NCI-H2081 (cell line): ENCODE data around the gene CLPTM1L.
"Not testable (repeated sequence)": the region's sequence is repeated elsewhere in the genome, so short reads cannot be mapped to it uniquely, and the experiment has no call there.

Source experiments
- DNase-seq, 2 experiments: peaks; one replicate each; lab custom pipeline; 2025; lab: John Stamatoyannopoulos, UW

The CLPTM1L gene

GRCh38 chr5:1359713-1360112 lies 14.8 kb upstream of the CLPTM1L start:
- DNase-seq, result no peak

- DNase-seq, result no peak
Measured at GRCh38 chr5:1359031-1359645, 14.2 kb upstream of the CLPTM1L start.

GRCh38 chr5:1358726-1359025 lies 13.8 kb upstream of the CLPTM1L start:
- DNase-seq, result no peak

GRCh38 chr5:1357946-1358725 lies 13.2 kb upstream of the CLPTM1L start:
- no peak for DNase-seq

DNA sequence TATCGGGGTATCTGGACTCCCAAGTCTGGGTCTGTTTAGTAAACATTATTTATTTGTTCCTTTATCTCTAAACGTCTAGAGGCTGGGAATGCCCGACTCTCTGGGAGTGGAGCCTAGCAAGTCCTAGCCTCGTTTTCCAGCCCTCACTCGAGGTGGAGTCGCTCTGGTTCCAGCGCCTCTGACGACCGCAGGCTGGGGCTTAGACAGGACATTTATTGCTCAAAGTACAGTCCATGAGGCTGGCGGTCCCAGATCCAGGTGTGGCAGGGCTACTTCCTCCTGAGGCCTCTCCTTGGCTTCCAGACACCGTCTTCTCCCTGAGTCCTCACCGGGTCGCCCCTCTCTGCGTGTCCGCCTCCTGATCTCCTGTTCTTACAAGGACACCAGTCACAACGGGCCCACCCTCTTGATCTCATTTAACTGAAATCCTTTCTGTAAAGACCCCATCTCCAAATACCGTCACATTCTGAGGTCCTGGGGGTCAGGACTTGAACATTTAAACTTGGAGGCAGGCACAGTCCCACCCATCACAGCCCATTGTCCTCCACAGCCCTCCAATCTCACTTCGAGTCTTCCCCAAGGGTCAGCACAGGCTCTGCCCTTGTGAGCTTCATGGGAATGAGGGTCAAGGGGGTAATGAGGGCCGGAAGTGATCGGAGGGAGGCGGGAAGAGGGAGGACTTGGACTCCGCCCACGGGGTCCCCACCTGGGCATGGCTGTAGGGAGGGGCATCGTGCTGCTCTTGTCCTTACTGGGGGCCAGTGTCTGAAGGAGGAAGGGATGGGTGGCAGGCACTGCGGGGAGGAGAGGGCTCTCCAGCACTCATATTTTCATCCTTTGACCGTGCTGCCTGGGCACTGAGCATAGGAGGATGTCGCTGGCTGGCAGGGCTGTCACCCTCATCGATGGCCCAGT lies 12.2 kb upstream of the CLPTM1L start:
- DNase-seq, result no peak

DNA sequence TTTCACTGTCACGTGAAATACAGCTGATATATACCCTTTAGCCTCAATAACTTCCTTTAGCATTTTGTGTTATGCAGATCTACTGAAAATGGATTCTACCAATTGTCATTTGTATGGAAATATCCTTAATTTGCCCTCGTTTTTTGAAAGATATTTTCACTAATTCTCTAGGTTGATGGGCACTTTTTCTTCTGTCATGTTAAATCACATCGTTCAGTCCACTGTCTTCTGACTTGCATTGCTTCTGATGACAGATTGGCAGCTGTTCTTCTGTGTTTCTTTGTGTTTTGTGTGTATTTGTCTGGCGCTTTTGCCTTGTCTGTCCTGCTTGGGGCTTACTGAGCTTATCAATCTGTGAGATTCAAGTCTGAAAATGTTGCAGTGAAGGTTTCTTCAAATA lies 9.7 kb upstream of the CLPTM1L start:
- DNase-seq, result no peak

GRCh38 chr5:1352231-1353219 lies 7.6 kb upstream of the CLPTM1L start:
- no peak for DNase-seq

DNA sequence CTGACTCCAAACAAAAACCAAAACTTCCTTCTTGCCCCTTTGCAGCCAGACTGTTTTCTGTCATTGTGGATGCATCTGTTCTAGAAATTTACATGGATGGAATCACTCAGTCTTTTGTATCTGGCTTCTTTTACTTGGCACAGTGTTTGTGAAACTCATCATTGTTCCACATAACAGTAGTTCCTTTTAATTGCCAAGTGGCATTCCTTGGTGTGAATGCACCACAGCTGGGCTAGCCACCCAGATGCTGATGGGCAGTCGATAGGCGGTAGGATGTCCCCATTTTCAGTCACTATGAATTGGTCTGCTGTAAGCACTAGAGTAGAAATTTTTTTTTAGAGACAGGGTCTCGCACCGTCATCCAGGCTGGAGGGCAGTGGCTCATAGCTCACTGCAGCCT lies 6.3 kb upstream of the CLPTM1L start:
- no peak for DNase-seq

GRCh38 chr5:1349246-1349645 lies 4.3 kb upstream of the CLPTM1L start:
- DNase-seq, result peak in 1 of 2 experiments; percentile 17

GRCh38 chr5:1348986-1349245 lies 4.0 kb upstream of the CLPTM1L start:
- DNase-seq, result no peak

DNA sequence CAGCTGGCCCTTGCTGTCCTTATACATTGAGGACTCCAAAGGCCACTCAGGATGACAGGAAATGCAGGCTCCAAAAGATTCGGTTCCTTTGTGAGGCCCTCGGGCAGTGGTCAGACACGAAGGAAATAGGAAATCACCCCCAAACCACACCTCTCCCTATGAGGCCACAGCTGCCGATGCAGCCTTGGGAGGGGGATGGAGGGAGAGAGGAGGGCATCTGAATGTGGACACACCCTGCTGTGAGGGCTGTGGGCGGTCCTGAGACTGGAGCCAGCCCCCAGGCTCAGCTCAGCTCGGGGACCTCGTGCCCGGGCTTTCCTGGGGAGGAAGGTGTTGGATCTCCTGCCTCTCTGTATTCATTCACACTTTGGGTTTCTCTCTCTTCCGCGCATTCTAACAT lies 2.7 kb upstream of the CLPTM1L start:
- DNase-seq, result no peak

GRCh38 chr5:1346627-1347440 lies 1.9 kb upstream of the CLPTM1L start:
- DNase-seq, result no peak

GRCh38 chr5:1345876-1346626 lies 1.2 kb upstream of the CLPTM1L start:
- DNase-seq, result no peak

DNA sequence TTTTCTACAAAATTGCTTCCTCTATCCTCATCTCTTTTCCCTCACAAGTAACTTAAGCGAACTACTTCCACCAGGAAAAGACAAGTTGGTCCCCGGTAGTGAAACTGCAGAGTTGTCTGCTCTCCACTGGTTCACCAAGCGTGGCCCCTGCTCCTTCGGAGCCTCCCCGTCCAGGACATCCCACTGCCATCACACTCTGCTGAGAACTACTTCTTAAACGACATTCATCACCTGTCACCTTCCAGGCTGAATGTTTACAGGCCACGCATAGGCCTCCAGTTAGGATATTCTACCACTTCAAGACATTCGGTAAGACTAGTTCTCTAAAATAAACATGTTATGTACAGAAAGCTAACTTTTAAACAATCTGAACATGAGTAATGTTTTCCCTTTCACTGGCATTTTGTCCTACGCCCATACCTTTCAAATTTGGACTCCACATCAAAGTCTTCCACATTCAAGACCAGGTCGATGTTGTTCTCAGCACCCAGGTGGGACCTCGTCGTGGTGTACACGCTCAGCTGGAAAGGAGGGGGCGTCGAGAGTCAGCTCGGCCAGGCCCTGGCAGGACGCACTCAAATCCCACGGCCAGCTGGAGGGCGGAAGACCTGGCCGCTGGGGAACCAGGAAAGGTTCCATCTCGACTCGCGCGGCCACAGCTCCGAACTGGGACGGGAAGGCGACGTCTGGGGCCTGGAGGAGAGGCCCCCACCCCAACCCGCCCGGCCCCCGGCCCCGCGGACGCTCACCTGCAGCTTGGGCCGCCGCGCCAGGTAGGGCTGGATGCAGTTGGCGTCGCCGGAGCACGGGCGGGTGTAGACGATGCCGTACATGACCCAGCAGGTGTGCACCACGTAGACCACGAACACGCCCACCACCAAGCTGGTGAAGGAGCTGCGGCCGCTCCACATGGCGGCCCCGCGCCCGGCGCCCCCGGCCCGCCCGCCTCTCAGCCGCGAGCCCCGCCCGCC lies 683 bp downstream of the CLPTM1L start:
- DNase-seq, result peak; percentile 44 to 56

DNA sequence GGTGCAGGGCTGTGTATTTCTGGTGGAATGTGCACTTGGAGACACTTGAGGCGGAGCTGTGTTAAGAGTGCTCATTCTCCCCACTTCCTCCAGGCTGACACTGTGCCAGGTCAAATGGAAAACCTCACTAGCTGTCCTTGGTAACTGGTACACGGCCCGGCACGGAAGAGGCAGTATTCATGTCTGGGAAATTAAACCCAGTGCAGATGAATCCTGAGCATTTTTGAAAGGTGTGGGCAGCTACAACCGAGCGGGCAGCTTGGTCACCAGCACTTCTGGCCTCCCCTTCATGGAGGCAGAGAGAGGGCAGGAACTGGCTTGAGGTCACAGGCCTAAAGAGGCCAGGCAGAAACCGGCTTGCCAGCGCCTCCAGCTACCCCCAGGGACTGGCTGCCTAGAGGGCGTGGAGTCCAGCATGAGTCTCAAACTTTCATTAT lies 1.6 kb downstream of the CLPTM1L start:
- DNase-seq, result no peak

DNA sequence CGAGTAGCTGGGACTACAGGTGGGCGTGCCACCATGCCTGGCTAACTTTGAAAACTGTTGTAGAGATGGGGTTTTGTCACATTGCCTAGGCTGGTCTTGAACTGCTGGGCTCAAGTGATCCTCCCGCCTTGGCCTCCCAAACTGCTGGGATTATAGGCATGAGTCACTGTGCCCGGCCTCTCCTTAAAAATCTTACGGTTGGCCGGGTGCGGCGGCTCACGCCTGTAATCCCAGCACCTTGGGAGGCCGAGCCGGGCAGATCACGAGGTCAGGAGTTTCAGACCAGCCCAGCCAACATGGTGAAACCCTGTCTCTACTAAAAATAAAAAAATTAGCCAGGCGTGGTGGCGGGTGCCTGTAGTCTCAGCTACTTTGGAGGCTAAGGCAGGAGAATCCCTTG lies 2.2 kb downstream of the CLPTM1L start:
- DNase-seq, result not testable (repeated sequence)

DNA sequence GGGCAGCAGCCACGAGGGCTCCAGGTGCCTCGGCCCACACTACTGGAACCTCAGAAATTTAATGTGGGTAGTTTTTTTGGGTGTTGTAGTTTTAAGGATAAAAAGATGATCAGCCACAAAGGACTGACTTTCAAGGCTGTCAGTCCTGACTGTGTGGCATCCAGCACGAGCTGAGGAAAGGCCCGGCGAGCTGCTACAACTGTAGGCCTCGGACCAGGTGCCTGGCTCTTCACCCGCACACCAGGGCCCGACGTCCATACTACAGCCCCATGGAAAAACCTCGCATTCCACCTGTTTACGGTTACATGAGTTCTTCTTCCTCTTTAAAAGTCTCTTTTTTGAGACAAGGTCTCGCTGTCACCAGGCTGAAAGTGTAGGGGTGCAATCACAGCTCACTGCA lies 2.6 kb downstream of the CLPTM1L start:
- DNase-seq, result no peak

GRCh38 chr5:1341863-1342262 lies 3.0 kb downstream of the CLPTM1L start:
- DNase-seq, result no peak

GRCh38 chr5:1339818-1340210 lies 5.1 kb downstream of the CLPTM1L start:
- not testable (repeated sequence) for DNase-seq
